WTC11 (cell line): ENCODE data around the gene FADD.
A peak's percentile ranks its signal among the peaks of the same experiment; 100 is the strongest.

ENCODE experiments used
- ARID4B ChIP-seq: sonication (generic); formaldehyde crosslinking; IDR thresholded peaks from 2 replicates; pipeline ENCODE4 v1.8.0; 2023; ENCODE audit warnings: missing genetic modification reagents, mild to moderate bottlenecking, borderline replicate concordance
- CBFB ChIP-seq: sonication (generic); formaldehyde crosslinking; IDR thresholded peaks from 2 replicates; pipeline ENCODE4 v1.8.1; 2022; ENCODE audit warnings: mild to moderate bottlenecking, low read depth, missing genetic modification reagents
- CREB1 ChIP-seq: sonication (generic); formaldehyde crosslinking; IDR thresholded peaks from 2 replicates; pipeline ENCODE4 v1.8.0; 2023; ENCODE audit warnings: mild to moderate bottlenecking, missing genetic modification reagents
- GABPB1 ChIP-seq: sonication (generic); formaldehyde crosslinking; IDR thresholded peaks from 2 replicates; pipeline ENCODE4 v1.8.1; 2023; ENCODE audit warnings: mild to moderate bottlenecking, missing genetic modification reagents
- HMGXB4 ChIP-seq: sonication (generic); formaldehyde crosslinking; IDR thresholded peaks from 2 replicates; pipeline ENCODE4 v1.8.1; 2023; ENCODE audit warnings: mild to moderate bottlenecking, moderate library complexity, missing genetic modification reagents
- JUN ChIP-seq: sonication (generic); formaldehyde crosslinking; IDR thresholded peaks from 2 replicates; pipeline ENCODE4 v1.8.0; 2023; ENCODE audit warnings: mild to moderate bottlenecking, missing genetic modification reagents
- MYBL2 ChIP-seq: sonication (generic); formaldehyde crosslinking; IDR thresholded peaks from 2 replicates; pipeline ENCODE4 v1.8.1; 2023; ENCODE audit warnings: mild to moderate bottlenecking, moderate library complexity, missing genetic modification reagents
- NR3C1 ChIP-seq: sonication (generic); formaldehyde crosslinking; conservative IDR thresholded peaks from 2 replicates; pipeline ENCODE4 v1.8.1; 2023; ENCODE audit warnings: low read depth, mild to moderate bottlenecking, missing genetic modification reagents
- PREB ChIP-seq: sonication (generic); formaldehyde crosslinking; IDR thresholded peaks from 2 replicates; pipeline ENCODE4 v1.8.1; 2022; ENCODE audit warnings: mild to moderate bottlenecking, missing genetic modification reagents, moderate library complexity, borderline replicate concordance
- SOX15 ChIP-seq: fragments of 250-450 bp; sonication (Bioruptor Pico); IDR thresholded peaks from 2 replicates; pipeline ENCODE4 v1.9.0; 2021; ENCODE audit warnings: mild to moderate bottlenecking
- STAT6 ChIP-seq: sonication (generic); formaldehyde crosslinking; conservative IDR thresholded peaks from 2 replicates; pipeline ENCODE4 v1.8.1; 2023; ENCODE audit warnings: mild to moderate bottlenecking, low read depth, missing genetic modification reagents, moderate library complexity
- ZBTB21 ChIP-seq: sonication (generic); formaldehyde crosslinking; IDR thresholded peaks from 2 replicates; pipeline ENCODE4 v1.8.1; 2023; ENCODE audit warnings: mild to moderate bottlenecking, missing genetic modification reagents, borderline replicate concordance
- TF ChIP-seq, protein P1 (sequence below): fragments of 200-600 bp; IDR thresholded peaks from 2 replicates; pipeline ENCODE4 v1.8.0; 2022; ENCODE audit warnings: antibody characterized with exemption
- TF ChIP-seq, protein P2 (sequence below): sonication (generic); formaldehyde crosslinking; conservative IDR thresholded peaks from 2 replicates; pipeline ENCODE4 v1.8.1; 2022; ENCODE audit warnings: mild to moderate bottlenecking, missing genetic modification reagents

DNA sequence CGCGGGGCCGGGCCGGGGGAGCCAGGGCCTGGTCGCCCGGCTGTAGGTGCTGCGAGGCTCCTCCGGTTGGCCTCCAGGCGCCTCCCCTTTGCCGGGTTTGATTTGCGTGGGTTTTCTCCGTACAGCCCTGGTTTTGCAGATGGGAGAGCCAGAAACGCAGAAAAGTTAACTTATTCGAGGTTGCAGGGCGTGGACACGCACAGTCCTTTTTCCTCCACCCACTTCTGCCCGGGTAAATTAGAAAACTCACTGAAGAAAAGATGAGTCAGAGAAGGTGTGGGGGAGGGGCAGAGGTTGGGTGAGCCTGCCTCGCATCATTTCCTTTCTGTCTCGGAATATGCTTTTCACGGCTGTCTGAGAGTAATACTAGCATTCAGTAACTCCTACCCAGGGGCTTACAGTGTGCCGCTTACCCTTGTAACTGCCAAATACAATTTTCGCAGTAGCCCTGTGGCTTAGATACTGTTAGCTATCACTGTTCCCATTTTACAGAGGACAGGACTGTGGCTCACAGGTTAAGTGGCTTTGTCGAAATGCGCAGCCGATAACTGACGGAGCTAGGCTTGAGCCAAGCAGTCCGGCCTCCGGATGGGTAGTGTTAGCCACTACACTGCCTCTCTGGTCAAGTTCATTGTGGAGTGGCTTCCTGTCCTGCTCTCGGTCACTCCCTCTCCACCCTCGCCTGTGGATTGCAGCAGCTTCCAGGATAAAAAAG, 812 bp downstream of the FADD start:
- TF ChIP-seq JUN (no peak), HMGXB4 (CRISPR knock-in tag) (0 out of 2 replicates have a peak, but pooled peaks have one; percentile 15), ZBTB21 (CRISPR knock-in tag) (no peak), PREB (CRISPR knock-in tag) (no peak), SOX15 (CRISPR knock-in tag) (no peak), GABPB1 (CRISPR knock-in tag) (no peak), STAT6 (no peak), MYBL2 (CRISPR knock-in tag) (no peak), ARID4B (no peak), CBFB (CRISPR knock-in tag) (no peak), CREB1 (CRISPR knock-in tag) (no peak), NR3C1 (no peak)
- TF ChIP-seq, protein P1, sequence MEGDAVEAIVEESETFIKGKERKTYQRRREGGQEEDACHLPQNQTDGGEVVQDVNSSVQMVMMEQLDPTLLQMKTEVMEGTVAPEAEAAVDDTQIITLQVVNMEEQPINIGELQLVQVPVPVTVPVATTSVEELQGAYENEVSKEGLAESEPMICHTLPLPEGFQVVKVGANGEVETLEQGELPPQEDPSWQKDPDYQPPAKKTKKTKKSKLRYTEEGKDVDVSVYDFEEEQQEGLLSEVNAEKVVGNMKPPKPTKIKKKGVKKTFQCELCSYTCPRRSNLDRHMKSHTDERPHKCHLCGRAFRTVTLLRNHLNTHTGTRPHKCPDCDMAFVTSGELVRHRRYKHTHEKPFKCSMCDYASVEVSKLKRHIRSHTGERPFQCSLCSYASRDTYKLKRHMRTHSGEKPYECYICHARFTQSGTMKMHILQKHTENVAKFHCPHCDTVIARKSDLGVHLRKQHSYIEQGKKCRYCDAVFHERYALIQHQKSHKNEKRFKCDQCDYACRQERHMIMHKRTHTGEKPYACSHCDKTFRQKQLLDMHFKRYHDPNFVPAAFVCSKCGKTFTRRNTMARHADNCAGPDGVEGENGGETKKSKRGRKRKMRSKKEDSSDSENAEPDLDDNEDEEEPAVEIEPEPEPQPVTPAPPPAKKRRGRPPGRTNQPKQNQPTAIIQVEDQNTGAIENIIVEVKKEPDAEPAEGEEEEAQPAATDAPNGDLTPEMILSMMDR = no peak
- TF ChIP-seq, protein P2, sequence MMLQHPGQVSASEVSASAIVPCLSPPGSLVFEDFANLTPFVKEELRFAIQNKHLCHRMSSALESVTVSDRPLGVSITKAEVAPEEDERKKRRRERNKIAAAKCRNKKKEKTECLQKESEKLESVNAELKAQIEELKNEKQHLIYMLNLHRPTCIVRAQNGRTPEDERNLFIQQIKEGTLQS (CRISPR knock-in tag) = no peak
